GM19099 (cell line): ENCODE measurements around the gene MTM1.

Source experiments
- POLR2A ChIP-seq: IDR thresholded peaks from 3 replicates; pipeline ENCODE4 v1.6.1; 2011; ENCODE audit warnings: low read depth; ENCODE audit not compliant: insufficient read length; ENCODE audit errors: extremely low read depth

Gene MTM1

GRCh38 chrX:150694738-150695410 is 126.5 kb downstream of the MTM1 start:
- TF ChIP-seq POLR2A, result no peak

DNA sequence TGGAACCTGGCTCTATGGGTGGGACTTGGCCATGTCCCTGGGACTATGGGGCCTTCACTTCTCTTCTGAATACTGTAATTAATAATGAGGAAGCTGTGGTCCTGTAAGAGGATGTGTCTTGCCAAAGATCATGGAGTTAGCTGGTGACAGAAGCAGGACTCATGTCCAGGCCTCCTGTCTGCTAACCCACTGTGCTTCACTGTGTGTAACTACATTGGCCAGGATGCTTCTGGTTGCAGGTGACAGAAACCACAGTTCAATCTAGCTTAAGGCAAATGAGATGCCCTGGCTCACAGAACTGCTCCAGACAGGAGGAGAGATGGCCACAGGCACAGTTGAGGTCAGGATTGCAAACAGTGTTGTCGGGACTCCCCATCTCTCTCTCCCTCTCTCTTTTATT is 127.9 kb downstream of the MTM1 start:
- TF ChIP-seq POLR2A, result no peak

DNA sequence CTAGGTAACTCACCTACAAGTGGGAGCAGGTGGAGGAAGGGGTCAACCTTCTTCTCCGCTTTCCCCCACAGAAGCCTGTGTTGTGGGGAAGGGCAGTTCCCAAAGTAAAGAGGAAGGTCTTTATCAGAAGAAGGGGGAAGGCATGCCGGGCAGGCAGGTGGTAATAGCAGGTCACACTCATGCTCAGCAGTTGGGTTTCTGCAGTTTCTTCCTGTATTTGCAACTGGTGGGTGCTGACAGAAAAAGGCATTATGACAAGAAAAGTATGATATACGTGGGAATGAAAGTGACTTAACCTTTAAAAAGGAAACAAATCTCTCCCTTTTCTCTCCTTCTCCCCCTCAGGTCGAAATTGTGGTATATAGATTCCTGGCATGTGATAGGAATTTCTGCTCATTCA is 128.4 kb downstream of the MTM1 start:
- no peak for TF ChIP-seq POLR2A

- no peak for TF ChIP-seq POLR2A
Observed at GRCh38 chrX:150697641-150698040, 129.2 kb downstream of the MTM1 start.

- TF ChIP-seq POLR2A, result no peak
Observed at GRCh38 chrX:150698981-150699380, 130.6 kb downstream of the MTM1 start.

GRCh38 chrX:150700107-150700506 is 131.7 kb downstream of the MTM1 start:
- no peak for TF ChIP-seq POLR2A

DNA sequence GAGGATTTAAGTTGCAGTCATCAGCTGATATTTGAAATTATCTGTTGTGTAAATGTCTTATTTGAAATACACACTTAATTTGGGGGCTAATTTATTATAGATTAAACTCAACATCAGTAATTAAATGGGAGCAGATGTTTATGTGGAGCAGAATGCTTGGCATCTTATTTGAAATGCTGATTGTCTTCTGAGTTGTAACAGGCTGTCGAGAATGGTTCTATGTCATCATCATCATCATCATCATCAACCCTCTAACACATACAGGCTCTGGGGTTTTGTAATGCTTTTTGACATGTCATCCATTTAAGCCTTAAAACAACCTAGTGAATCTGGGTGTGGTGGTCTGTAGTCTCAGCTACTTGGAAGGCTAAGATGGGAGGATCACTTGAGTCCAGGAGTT is 133.0 kb downstream of the MTM1 start:
- no peak for TF ChIP-seq POLR2A

GRCh38 chrX:150702966-150703694 is 134.7 kb downstream of the MTM1 start:
- TF ChIP-seq POLR2A, result no peak

GRCh38 chrX:150703695-150703974 is 135.2 kb downstream of the MTM1 start:
- no peak for TF ChIP-seq POLR2A

DNA sequence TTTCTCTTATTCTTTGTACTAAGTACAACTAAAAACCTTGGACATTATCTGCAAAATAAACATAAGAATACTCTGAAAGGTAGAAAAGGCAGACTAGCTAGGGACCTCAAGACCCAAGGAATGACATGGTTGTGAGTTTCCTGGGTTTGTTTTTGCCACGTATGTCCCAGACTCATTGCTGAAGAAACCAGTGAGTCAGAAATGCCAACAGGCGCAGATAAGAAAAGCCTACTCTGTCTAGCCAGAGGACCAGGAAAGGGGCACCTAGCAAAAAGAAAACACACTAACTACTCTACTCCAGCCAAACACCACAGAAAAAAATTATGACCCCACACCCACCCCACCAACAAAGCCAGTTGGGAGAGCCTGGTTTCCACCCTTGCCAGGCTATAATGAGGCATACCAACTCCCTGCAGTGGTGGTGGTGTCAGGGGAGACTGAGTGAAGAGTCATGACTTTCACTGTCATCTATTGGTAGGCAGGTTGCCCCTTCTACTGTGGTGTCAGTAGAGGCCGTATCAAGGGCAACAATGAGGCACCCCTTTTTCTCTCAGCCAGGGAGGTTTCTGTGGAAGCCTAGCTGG is 135.7 kb downstream of the MTM1 start:
- no peak for TF ChIP-seq POLR2A

DNA sequence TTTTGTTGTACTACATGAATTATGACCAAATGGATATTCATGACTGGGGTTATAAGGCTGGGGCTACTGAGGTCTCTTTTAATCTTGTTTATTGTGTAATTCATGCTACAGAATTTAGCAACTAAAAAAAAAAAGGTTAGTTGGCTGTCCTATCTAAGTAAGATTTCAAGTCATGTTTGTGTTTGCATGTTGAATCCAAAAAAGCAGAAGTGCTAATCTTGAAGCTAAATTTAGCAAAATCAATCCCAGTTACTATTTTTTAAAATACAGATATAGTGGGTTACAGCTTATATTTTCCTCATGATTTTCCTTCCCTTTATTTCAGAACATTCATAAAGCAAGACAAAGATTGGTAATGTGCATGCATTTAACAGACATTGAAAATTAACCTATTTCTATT is 144.2 kb downstream of the MTM1 start:
- TF ChIP-seq POLR2A, result no peak

DNA sequence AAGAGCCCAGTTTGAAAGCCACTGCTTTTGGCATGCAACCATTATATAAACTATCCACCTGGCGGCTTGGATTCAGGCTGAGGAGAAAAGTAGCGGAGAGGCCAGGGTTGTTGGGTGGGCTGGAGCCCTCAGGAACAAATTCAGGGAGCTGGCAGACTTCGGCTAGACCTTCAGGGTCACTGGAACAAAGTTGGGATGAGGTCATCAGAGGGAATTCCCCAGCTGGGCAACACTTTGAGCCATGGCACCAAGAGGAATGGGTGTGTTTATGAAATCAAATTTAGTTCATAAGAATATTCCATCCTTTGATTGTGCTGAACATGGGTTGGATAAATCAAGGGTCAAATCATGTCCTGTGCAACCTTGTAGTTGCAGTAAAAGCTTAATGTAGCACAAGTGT is 146.8 kb downstream of the MTM1 start:
- TF ChIP-seq POLR2A, result no peak

- TF ChIP-seq POLR2A, result no peak
Observed at GRCh38 chrX:150719621-150720020, 151.2 kb downstream of the MTM1 start.
